NCI-H2227 treated with DMSO at 0.1 percent for 48 hours (cell line): Measurements from ENCODE around the gene SULT1B1.

ENCODE experiments used
- DNase-seq: peaks from one replicate; lab custom pipeline; 2025; lab: John Stamatoyannopoulos, UW

SULT1B1 gene

GRCh38 chr4:69749771-69750170, 10.6 kb downstream of the SULT1B1 start:
- no peak for DNase-seq

- DNase-seq, result no peak
Measured at GRCh38 chr4:69748173-69748572, 12.2 kb downstream of the SULT1B1 start.

GRCh38 chr4:69744157-69744478, 16.3 kb downstream of the SULT1B1 start:
- no peak for DNase-seq

GRCh38 chr4:69743476-69744156, 16.8 kb downstream of the SULT1B1 start:
- no peak for DNase-seq

GRCh38 chr4:69742596-69742995, 17.8 kb downstream of the SULT1B1 start:
- DNase-seq, result no peak

- DNase-seq, result no peak
Measured at GRCh38 chr4:69738872-69739271, 21.5 kb downstream of the SULT1B1 start.

GRCh38 chr4:69735119-69735518, 25.3 kb downstream of the SULT1B1 start:
- no peak for DNase-seq

- DNase-seq, result no peak
Measured at GRCh38 chr4:69731847-69732246, 28.6 kb downstream of the SULT1B1 start.

- no peak for DNase-seq
Measured at GRCh38 chr4:69731241-69731640, 29.2 kb downstream of the SULT1B1 start.

GRCh38 chr4:69730002-69730401, 30.4 kb downstream of the SULT1B1 start:
- DNase-seq, result no peak

GRCh38 chr4:69727926-69728325, 32.5 kb downstream of the SULT1B1 start:
- DNase-seq, result no peak

GRCh38 chr4:69727426-69727825, 33.0 kb downstream of the SULT1B1 start:
- DNase-seq, result no peak

- DNase-seq, result no peak
Measured at GRCh38 chr4:69726971-69727370, 33.4 kb downstream of the SULT1B1 start.

GRCh38 chr4:69718396-69719271, 41.8 kb downstream of the SULT1B1 start:
- no peak for DNase-seq

GRCh38 chr4:69717778-69718177, 42.6 kb downstream of the SULT1B1 start:
- DNase-seq, result no peak

GRCh38 chr4:69716654-69717053, 43.8 kb downstream of the SULT1B1 start:
- no peak for DNase-seq

GRCh38 chr4:69714086-69714485, 46.3 kb downstream of the SULT1B1 start:
- no peak for DNase-seq

- DNase-seq, result no peak
Measured at GRCh38 chr4:69713593-69713992, 46.8 kb downstream of the SULT1B1 start.

GRCh38 chr4:69710580-69710979, 49.8 kb downstream of the SULT1B1 start:
- no peak for DNase-seq

GRCh38 chr4:69708211-69708610, 52.2 kb downstream of the SULT1B1 start:
- DNase-seq, result no peak

GRCh38 chr4:69707807-69708206, 52.6 kb downstream of the SULT1B1 start:
- no peak for DNase-seq

- no peak for DNase-seq
Measured at GRCh38 chr4:69702201-69702600, 58.2 kb downstream of the SULT1B1 start.

- no peak for DNase-seq
Measured at GRCh38 chr4:69701696-69702095, 58.7 kb downstream of the SULT1B1 start.
